ENCODE measurements around the gene LRMDA. TPM values are rescaled to one million over a fixed set of nuclear protein-coding genes. Genes with fewer than 3 reads are reported as not detected.

LRMDA gene
- total and polyA plus RNA-seq, 10 of the 15 experiments (the other 5 are each of a cell fraction or from before 2014, with no cell fraction given), result 0.07 to 0.54 (median 0.29) TPM; not detected in 4

- Histone ChIP-seq H3K4me2 (ENCODE audit: control insufficient read depth, insufficient read depth) (no peak overlapping the region), H4K20me1 (ENCODE audit: control insufficient read depth, insufficient read depth) (no peaks in the 10 kb centered on the region), H3K9me3 (replicated peaks; ENCODE audit: control insufficient read depth, insufficient read depth, low read length) (no peaks in the 10 kb centered on the region), H3K4me1 (ENCODE audit: control insufficient read depth, insufficient read depth, low read length) (no peaks in the 10 kb centered on the region), H3K36me3 (ENCODE audit: control insufficient read depth in 2 of 2, insufficient read depth in 2 of 2, low read length in 1 of 2) (no peaks in the 10 kb centered on the region), H3K9ac (ENCODE audit: control insufficient read depth, insufficient read depth, low read length) (no peak overlapping the region), H3K4me3 (no peak overlapping the region), H3K79me2 (ENCODE audit: control insufficient read depth, insufficient read depth, low read length) (no peaks in the 10 kb centered on the region), H3K27me3 (replicated peaks in 1 of 2; ENCODE audit: control insufficient read depth in 2 of 2, insufficient read depth in 2 of 2, low read length in 1 of 2) (no peaks in the 10 kb centered on the region), H2AFZ (ENCODE audit: control insufficient read depth, low read depth, low read length) (no peak overlapping the region), H3K27ac (ENCODE audit: control insufficient read depth, insufficient read depth) (no peak overlapping the region)
- in situ Hi-C loops (cut with MboI), result no loop called here
- intact Hi-C loops (cut with micrococcal nuclease; ENCODE audit: unreplicated experiment), result no loop called here
- ATAC-seq (no peak), FAIRE-seq (no peak), DNase-seq (ENCODE audit: low read depth, low spot score) (no peak)
- WGBS (ENCODE audit: insufficient coverage, insufficient replicate concordance, low lambda C conversion rate, missing lambda C conversion rate), result 29% methylated on average over 3 of the region's 3 CpGs
- ChIA-PET POLR2A (no interaction called here), RAD21 (ENCODE audit: unreplicated experiment) (no interaction called here), SMC1A (ENCODE audit: uncharacterized antibody, unreplicated experiment) (no interaction called here), CTCF (interaction anchor here (3.1 kb wide), 1 partner anchor 93 kb away, joined by 9 read pairs; no protein-coding TSS in a partner anchor)
- BruUV-seq (replicated peaks), result no TSS peak
- TF ChIP-seq NFYB (IDR thresholded peaks at IDR 0.05; ENCODE audit: insufficient read depth, low read depth, low read length) (no peak), ATF2 (IDR thresholded peaks at IDR 0.05; ENCODE audit: low read length) (no peak), FOS (IDR thresholded peaks at IDR 0.05; ENCODE audit: borderline replicate concordance, extremely low read depth, insufficient read length) (no peak), IRF3 (IDR thresholded peaks at IDR 0.05) (no peak), MTA3 (IDR thresholded peaks at IDR 0.05; ENCODE audit: borderline replicate concordance, low read length) (no peak)
Observed at GRCh38 chr10:76210211-76210610, 778.8 kb downstream of the LRMDA start.

Measured in GM12878 (cell line).